BLaER1 (cell line): ENCODE results near the gene ARHGEF28.
A peak's percentile ranks its signal among the peaks of the same experiment; 100 is the strongest.

Experiments
- H3K27ac ChIP-seq: shearing (Covaris generic); formaldehyde crosslinking; 2 replicates; pipeline ENCODE4 v1.8.1; 2022
- H3K27me3 ChIP-seq: shearing (Covaris generic); formaldehyde crosslinking; 2 replicates; pipeline ENCODE4 v1.8.1; 2022
- H3K36me3 ChIP-seq: shearing (Covaris generic); formaldehyde crosslinking; 2 replicates; pipeline ENCODE4 v1.8.1; 2022
- H3K4me1 ChIP-seq: shearing (Covaris generic); formaldehyde crosslinking; 2 replicates; pipeline ENCODE4 v1.8.1; 2022
- H3K4me2 ChIP-seq: shearing (Covaris generic); formaldehyde crosslinking; 2 replicates; pipeline ENCODE4 v1.8.1; 2022
- H3K4me3 ChIP-seq: shearing (Covaris generic); formaldehyde crosslinking; 2 replicates; pipeline ENCODE4 v1.8.1; 2022
- H3K9ac ChIP-seq: shearing (Covaris generic); formaldehyde crosslinking; 2 replicates; pipeline ENCODE4 v1.8.1; 2022
- H3K9me3 ChIP-seq: shearing (Covaris generic); formaldehyde crosslinking; 2 replicates; pipeline ENCODE4 v1.8.1; 2022
- H4K20me1 ChIP-seq: shearing (Covaris generic); formaldehyde crosslinking; 2 replicates; pipeline ENCODE4 v1.8.1; 2022
- Cebpa-rat ChIP-seq: shearing (Covaris generic); IDR thresholded peaks from 2 replicates; pipeline ENCODE4 v1.8.1; 2022

The ARHGEF28 gene

GRCh38 chr5:73858054-73858453 lies 232.1 kb downstream of the ARHGEF28 start:
- no peak overlapping the region for H3K9ac ChIP-seq
- no peak for TF ChIP-seq Cebpa-rat
- no peaks in the 10 kb centered on the region for H4K20me1 ChIP-seq
- peak overlapping the region; percentile 63 for H3K4me2 ChIP-seq
- H3K27me3 ChIP-seq = no peaks in the 10 kb centered on the region
- no peak overlapping the region for H3K4me3 ChIP-seq
- H3K27ac ChIP-seq = peak overlapping the region; percentile 18
- 0 out of 2 replicates have a peak, but pooled peaks cover 4% of the 10 kb centered on the region for H3K9me3 ChIP-seq
- peaks cover 75% of the 10 kb centered on the region for H3K4me1 ChIP-seq
- no peaks in the 10 kb centered on the region for H3K36me3 ChIP-seq

DNA sequence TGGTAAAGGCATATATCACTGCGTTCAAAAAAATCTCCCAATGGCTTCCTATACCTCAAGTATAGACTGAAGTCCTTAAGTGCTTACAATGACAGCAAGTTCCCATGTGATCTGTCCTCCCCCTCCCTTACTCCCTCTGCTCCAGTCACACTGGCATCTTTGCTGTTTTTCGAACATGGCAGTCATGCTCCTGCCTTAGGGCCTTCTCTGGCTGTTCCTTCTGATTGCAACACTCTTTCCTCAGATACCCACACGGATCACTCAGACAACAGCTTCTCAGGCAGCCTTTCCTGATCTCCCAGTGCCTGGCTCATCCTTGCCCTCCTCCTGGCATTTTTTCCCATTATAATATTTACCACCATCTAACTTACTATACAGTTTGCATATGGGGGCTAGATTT lies 232.8 kb downstream of the ARHGEF28 start:
- Histone ChIP-seq H3K4me1 (peaks cover 82% of the 10 kb centered on the region), H3K4me3 (no peak overlapping the region), H3K27ac (peak overlapping the region; percentile 18; the same call in 1 of the 2 replicates), H3K27me3 (no peaks in the 10 kb centered on the region), H3K4me2 (peak overlapping the region; percentile 82), H3K9ac (no peak overlapping the region), H3K9me3 (0 out of 2 replicates have a peak, but pooled peaks cover 4% of the 10 kb centered on the region), H4K20me1 (no peaks in the 10 kb centered on the region), H3K36me3 (no peaks in the 10 kb centered on the region)
- TF ChIP-seq Cebpa-rat = no peak

DNA sequence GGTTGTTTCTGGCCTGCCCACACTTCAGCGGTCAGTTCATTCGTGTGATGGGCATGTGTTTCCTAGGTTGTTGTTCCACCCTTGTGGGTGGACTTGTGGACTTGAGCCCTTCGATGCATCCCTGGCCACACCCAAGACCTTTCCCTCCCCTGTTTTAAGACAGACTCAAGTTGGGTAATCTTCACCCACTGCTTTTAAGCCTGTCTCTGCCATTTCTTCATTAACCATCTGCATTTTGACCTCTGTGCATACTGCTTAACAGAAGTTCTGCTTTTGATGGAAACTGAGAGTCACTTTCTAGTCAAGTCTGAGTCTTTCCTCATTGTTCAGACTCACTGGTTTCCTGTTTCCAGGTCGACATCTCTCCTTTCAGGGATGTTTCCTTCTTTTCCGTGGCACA lies 233.7 kb downstream of the ARHGEF28 start:
- peak overlapping the region; percentile 82 for H3K4me2 ChIP-seq
- no peaks in the 10 kb centered on the region for H3K9me3 ChIP-seq
- no peaks in the 10 kb centered on the region for H3K27me3 ChIP-seq
- H3K4me1 ChIP-seq = peaks cover 85% of the 10 kb centered on the region
- H3K4me3 ChIP-seq = no peak overlapping the region
- H3K9ac ChIP-seq = no peak overlapping the region
- no peak for TF ChIP-seq Cebpa-rat
- H3K36me3 ChIP-seq = no peaks in the 10 kb centered on the region
- peak overlapping the region; percentile 63; the same call in 1 of the 2 replicates for H3K27ac ChIP-seq
- no peaks in the 10 kb centered on the region for H4K20me1 ChIP-seq

- Histone ChIP-seq H3K27me3 (no peaks in the 10 kb centered on the region), H3K36me3 (no peaks in the 10 kb centered on the region), H4K20me1 (no peaks in the 10 kb centered on the region), H3K27ac (peak overlapping the region; percentile 63), H3K9me3 (no peaks in the 10 kb centered on the region), H3K4me3 (no peak overlapping the region), H3K4me2 (peak overlapping the region; percentile 82), H3K9ac (no peak overlapping the region), H3K4me1 (peaks cover 76% of the 10 kb centered on the region)
- no peak for TF ChIP-seq Cebpa-rat
These were observed 235.5 kb downstream of the ARHGEF28 start for GRCh38 chr5:73861313-73861988.

- Histone ChIP-seq H3K4me2 (peak overlapping the region; percentile 57), H3K9ac (no peak overlapping the region), H4K20me1 (no peaks in the 10 kb centered on the region), H3K27me3 (no peaks in the 10 kb centered on the region), H3K27ac (0 out of 2 replicates have a peak overlapping the region, but pooled peaks have one; percentile 1), H3K4me3 (no peak overlapping the region), H3K36me3 (no peaks in the 10 kb centered on the region), H3K9me3 (no peaks in the 10 kb centered on the region), H3K4me1 (peaks cover 63% of the 10 kb centered on the region)
- TF ChIP-seq Cebpa-rat = no peak
These were observed 236.8 kb downstream of the ARHGEF28 start for GRCh38 chr5:73862796-73863195.

- Histone ChIP-seq H3K4me3 (no peak overlapping the region), H3K27ac (no peak overlapping the region), H3K36me3 (no peaks in the 10 kb centered on the region), H4K20me1 (no peaks in the 10 kb centered on the region), H3K9me3 (no peaks in the 10 kb centered on the region), H3K27me3 (no peaks in the 10 kb centered on the region), H3K9ac (no peak overlapping the region), H3K4me1 (peaks cover 52% of the 10 kb centered on the region), H3K4me2 (peak overlapping the region; percentile 57)
- TF ChIP-seq Cebpa-rat = no peak
These were observed 237.9 kb downstream of the ARHGEF28 start for GRCh38 chr5:73863876-73864275.

DNA sequence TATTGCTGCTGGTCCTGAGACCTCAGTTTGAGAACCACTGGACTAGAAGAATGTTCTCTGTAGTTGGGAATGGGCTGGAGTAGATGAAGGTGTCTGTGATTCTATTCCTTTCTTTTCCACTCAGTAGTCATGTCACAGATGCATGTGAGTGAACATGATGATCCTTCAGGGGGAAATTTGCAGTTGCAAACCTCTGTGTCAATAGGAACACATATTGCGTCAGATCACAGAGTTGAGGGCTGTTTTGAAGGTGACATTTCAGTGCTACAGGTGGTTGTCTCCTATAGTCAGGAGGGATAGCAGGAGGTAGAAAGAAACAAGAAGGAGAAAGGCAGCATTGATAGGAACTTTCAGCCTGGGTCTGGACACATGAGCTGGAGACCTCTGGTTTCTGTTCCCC lies 239.3 kb downstream of the ARHGEF28 start:
- no peak overlapping the region for H3K9ac ChIP-seq
- H3K4me1 ChIP-seq = peaks cover 37% of the 10 kb centered on the region
- no peak overlapping the region for H3K27ac ChIP-seq
- H4K20me1 ChIP-seq = no peaks in the 10 kb centered on the region
- H3K36me3 ChIP-seq = no peaks in the 10 kb centered on the region
- H3K4me2 ChIP-seq = no peak overlapping the region
- TF ChIP-seq Cebpa-rat = no peak
- no peaks in the 10 kb centered on the region for H3K9me3 ChIP-seq
- H3K27me3 ChIP-seq = no peaks in the 10 kb centered on the region
- no peak overlapping the region for H3K4me3 ChIP-seq

GRCh38 chr5:73867345-73868335 lies 241.6 kb downstream of the ARHGEF28 start:
- TF ChIP-seq Cebpa-rat = no peak
- no peaks in the 10 kb centered on the region for H3K36me3 ChIP-seq
- no peak overlapping the region for H3K4me2 ChIP-seq
- H3K4me3 ChIP-seq = no peak overlapping the region
- no peaks in the 10 kb centered on the region for H3K9me3 ChIP-seq
- H3K27me3 ChIP-seq = no peaks in the 10 kb centered on the region
- no peaks in the 10 kb centered on the region for H4K20me1 ChIP-seq
- H3K9ac ChIP-seq = no peak overlapping the region
- peaks cover 14% of the 10 kb centered on the region for H3K4me1 ChIP-seq
- H3K27ac ChIP-seq = no peak overlapping the region

DNA sequence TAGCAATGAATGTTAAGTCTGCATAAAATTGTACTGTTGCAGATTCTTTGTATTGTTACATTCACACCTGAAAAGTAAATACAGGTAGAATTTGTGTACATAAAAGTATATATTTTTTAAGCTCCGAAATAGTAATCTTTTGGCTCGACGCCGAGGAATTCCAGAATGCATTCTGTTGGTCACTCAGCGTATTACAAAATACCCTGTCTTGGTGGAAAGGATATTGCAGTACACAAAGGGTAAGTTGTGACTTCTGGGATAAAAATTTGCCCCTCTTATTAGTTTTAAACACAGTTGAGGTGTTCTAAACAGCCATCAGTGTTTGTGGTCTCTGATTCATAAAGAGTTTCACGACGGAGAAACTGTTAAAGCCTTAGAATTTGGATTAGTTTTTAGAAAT lies 257.6 kb downstream of the ARHGEF28 start:
- Histone ChIP-seq H3K27ac (no peak overlapping the region), H3K36me3 (no peaks in the 10 kb centered on the region), H4K20me1 (no peaks in the 10 kb centered on the region), H3K4me1 (no peaks in the 10 kb centered on the region), H3K9ac (no peak overlapping the region), H3K4me2 (no peak overlapping the region), H3K4me3 (no peak overlapping the region), H3K27me3 (no peaks in the 10 kb centered on the region), H3K9me3 (no peaks in the 10 kb centered on the region)
- no peak for TF ChIP-seq Cebpa-rat

DNA sequence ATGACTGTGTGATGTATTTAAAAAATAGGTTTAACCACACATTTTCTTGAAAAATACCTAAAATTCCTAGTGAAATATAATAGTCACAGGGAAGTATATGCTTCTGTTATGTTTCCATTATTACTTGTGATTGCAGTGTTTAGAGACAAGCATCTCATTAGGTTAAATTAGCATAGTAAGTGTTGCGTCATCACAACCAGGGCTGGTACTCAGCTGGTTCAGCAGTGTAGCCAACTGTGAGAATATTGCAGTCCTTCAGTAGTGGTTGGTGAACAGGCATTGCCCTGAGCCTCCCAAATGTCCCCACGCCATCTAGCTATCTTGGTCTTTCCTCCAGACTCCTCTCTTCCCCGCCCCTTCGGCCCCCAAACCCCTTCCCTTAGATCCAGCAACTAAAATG lies 261.7 kb downstream of the ARHGEF28 start:
- Histone ChIP-seq H3K4me3 (no peak overlapping the region), H3K4me1 (no peaks in the 10 kb centered on the region), H3K27ac (no peak overlapping the region), H3K9ac (no peak overlapping the region), H4K20me1 (no peaks in the 10 kb centered on the region), H3K9me3 (no peaks in the 10 kb centered on the region), H3K27me3 (no peaks in the 10 kb centered on the region), H3K36me3 (no peaks in the 10 kb centered on the region), H3K4me2 (no peak overlapping the region)
- TF ChIP-seq Cebpa-rat = peak; percentile 58; the same call in 1 of the 2 replicates
